Activated T-cell treated with anti-CD3 and anti-CD28 coated beads for 1 hour (primary cell): Measurements from ENCODE around the gene MAGI2.

Experiments used
- DNase-seq: peaks from one replicate; pipeline ENCODE4 v3.0.0-alpha.2; 2020; ENCODE audit warnings: low read depth

MAGI2 gene

DNA sequence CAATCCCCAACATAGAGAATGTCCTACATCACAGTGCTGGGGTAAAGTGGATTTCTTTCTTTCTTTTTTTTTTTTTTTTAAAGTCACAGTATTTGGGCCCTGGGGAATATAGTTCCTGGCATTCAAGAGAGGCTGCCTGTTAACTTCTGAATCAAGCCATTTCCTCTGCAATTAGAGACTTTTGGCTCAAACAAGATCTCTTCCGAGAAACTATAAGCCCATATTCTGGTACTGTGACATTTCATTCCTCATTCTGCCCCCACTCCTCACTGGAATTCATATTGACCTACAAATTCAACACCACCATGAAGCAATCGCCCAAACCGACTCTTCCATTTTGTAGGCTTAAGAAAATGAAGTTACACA lies 1467.5 kb downstream of the MAGI2 start:
- DNase-seq = no peak

DNA sequence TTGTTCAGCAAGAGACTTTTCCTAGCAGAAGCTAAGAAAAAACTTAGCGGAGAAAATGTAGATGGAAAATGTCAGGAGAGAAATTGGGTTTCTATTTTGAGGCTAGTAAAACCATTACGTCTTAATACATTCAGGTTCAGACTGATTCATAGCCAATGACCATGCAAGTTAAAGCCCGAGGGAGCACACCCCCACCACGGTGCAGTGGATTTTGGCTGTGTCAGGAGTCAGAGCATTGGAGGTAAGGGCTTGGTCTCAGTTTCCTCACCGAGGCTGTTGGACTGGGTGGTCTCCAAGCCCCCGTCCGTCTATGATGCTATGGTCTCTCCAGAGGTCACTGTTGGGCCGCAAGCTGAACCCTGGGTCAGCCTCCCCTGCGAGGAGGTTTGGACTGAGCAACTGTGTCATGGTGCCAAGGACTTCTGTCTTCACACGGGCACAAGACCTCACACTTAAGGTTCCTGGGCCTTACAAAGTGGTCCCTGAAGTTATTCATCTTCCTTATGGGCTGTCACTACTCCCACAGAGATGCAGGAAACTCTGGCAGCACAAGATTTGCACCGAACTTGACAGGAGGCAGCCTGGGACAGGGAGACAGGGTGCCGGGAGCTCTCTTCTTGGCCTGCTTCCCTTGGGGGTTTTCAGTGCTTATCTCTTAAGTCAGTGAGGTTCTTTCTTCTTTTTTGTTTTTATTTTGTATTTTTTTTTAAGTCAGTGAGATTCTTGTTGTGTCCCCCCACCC lies 1468.1 kb downstream of the MAGI2 start:
- DNase-seq = no peak

DNA sequence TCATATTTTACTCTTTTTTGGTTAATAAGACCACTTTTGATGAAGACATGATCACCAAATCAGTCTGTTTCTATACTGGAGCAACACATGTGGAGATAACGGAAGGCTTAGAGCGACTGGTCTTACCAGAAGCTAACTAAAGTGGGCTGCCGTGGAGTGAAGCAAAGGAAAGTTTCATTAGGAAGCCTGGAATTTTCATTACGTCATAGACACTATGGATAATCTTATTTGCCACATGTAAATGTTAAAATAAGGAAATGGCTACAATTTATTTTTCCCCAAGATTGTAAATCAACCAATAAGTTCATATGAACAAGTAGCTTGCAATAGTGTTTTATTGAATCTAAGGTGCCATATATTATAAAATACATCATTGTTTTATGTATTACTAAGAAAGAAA lies 1469.5 kb downstream of the MAGI2 start:
- DNase-seq = no peak

DNA sequence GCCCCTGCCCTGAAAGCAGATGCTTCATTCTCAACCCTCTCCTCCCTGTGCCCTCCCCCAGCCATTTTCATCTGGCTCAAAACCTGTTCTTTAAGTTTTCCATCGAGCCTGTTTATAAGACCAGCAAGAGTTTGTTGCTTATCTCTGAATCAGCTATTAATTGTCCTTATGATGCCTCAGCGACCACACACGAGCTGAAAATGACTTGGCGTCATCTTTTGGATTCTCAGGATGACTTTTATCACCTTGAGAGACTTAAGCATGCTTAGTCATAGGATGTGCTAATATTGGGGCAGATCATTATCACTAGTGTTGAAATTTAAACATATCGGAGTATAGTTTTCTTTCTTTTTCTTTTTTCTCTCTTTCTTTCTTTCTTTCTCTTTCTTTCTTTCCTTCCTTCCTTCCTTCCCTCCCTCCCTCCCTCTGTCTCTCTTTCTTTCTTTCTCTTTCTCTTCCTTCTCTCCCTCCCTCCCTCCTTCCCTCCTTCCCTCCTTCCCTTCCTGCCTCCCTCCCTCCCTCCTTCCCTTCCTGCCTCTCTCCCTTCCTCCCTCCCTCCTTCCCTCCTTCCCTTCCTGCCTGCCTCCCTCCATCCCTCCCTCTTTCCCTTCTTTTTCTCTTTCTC lies 1470.4 kb downstream of the MAGI2 start:
- DNase-seq = no peak

DNA sequence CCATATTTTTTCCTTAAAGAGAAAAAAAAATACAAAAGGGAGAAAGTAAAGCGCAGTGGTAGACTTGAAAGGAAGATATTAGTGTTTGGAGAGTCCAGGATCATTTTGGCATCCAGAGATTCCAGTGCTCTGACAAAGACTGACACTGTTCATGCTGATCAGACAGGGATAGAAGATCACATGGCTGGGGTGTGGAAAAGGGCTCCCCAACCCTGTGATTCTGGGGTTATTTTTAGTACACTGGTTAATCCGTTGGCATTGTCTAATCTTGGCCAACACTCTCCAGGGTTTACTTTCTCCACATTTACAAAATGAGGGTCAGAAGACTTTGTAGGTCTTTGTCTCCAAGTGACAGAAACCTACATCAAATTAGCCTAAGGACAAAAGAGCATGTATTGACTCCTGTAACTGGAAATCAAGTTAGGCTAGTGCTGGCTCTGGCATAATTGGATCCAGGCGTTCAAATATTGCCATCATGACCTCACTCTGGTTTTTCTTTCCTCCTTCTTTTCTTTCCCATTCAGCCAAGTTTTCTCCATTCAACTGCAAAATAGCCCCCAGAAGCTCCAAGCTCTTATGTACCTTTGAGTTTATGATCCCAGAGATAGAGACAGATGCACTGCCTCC lies 1473.3 kb downstream of the MAGI2 start:
- no peak for DNase-seq

DNA sequence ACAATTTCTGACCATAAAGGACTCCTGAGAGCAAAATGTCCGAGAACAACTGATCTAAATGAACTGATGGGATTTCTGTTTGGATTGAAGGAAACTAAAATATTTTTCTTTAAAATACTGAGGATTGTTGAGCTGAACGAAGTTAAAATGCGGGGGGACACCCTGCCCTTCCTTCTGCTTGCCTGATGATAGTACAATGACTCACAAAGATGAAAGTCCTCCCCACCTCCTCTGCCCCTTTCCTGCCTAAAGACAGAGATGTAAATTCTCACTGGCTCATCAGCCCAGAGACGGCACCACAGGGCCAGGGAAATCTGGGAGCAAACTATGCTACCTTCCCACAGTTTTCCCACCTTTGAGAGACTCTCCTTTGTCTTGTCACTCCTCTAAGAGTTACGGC lies 1474.2 kb downstream of the MAGI2 start:
- no peak for DNase-seq

DNA sequence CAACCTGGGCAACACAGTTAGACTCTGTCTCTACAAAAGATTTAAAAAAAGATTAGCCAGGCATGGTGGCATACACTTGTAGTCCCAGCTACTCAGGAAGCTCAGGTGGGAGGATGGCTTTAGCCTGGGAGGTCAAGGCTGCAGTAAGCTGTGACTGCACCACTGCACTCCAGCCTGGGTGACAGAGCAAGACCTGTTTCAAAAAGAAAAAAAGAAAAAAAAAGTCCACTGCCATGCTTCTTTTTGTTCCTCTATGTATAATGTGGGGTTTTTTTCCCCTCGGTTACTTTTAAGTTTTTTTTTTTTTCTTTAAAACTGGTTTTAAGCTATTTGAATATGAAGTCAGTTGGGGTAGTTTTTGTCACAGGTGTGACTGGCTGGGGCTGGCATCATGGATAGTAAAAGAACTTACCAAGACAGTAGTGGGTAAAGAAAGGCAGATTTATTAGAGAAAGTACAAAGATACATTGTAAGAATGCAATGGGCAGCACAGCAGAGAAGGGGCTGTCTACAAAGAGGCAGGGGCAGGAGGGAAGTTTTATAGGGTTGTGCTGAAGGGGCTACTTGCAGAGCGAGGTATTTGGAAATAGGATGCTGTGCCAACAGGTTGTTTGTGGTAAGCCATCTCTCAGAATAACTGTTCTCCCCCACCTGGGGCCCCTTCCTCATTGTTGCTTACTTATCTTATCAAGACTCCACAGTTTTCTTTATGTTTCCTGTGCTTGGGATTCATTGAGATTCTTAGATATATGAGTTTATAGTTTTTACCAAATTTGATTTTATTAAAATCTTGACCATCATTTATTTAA lies 1477.6 kb downstream of the MAGI2 start:
- no peak for DNase-seq

DNA sequence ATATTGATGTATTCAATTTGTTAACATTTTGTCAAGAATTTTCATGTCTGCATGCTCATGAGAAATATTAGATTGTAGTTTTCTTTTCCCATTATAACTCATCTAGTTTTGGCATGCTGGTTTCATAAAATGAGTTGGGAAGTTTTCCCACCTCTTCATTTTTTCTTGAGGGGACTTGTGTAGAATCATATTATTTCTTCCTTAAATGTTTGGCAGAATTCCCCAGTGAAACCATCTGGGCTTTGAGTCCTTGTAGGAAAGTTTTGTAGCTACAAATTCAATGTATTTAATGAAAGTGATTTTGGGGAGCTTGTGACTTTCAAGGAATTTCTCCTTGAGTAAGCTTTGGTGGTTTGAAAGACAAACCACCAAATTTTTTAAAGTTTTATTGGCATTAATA lies 1481.7 kb downstream of the MAGI2 start:
- no peak for DNase-seq

DNA sequence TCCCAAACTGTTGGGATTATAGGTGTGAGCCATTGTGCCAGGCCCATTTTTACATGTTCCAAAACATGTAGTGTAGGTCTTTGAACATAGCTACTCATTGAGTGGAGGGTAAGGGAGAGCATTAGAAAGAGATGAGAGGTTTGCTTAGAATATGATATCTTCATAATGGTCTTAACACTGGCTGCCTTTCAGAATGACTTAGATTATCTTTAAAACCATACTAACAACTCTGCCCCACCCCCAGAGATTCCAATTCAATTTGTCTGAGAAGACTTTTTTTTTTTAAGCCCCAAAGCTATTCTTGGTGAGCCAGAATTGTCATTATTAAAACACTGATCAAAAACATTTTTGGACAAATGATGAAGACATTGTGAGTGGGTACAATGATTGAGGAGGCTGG lies 1486.0 kb downstream of the MAGI2 start:
- no peak for DNase-seq
